22Rv1 (cell line): ENCODE measurements around the gene GNG7.
"Not testable (repeated sequence)": the region's sequence is repeated elsewhere in the genome, so short reads cannot be mapped to it uniquely, and the experiment has no call there.

ENCODE experiments used
- CTCF ChIP-seq: fragments of 450-650 bp; IDR thresholded peaks from 2 replicates; pipeline ENCODE4 v1.5.1; 2017; ENCODE audit warnings: mild to moderate bottlenecking
- ZFX ChIP-seq: fragments of 450-650 bp; IDR thresholded peaks from 2 replicates; pipeline ENCODE4 v1.6.1; 2017; ENCODE audit warnings: antibody characterized with exemption, borderline replicate concordance

- TF ChIP-seq CTCF, ZFX: not testable (repeated sequence)
Observed at GRCh38 chr19:2678948-2679347, 23.5 kb downstream of the GNG7 start.
